Activated T-cell treated with anti-CD3 and anti-CD28 coated beads, Interleukin-2, amount 50 U/mL, for 4 hours (primary cell): ENCODE measurements around the gene CYP2E1. TPM values are rescaled to one million over a fixed set of nuclear protein-coding genes. Genes with fewer than 3 reads are reported as not detected.
"Not testable (repeated sequence)": the region's sequence is repeated elsewhere in the genome, so short reads cannot be mapped to it uniquely, and the experiment has no call there.

ENCODE experiments used
- ATAC-seq, 2 donors: fragments of 200-7000 bp; cut with Tn5 transposase; one replicate each; pipeline ENCODE4 v1.10.0; 2021
- DNase-seq: peaks from one replicate; pipeline ENCODE4 v3.0.0-alpha.2; 2020
- H3K27me3 Mint-ChIP-seq: one replicate; pipeline ENCODE4 v1.8.0; 2021; ENCODE audit warnings: low read depth, mixed read lengths
- H3K36me3 Mint-ChIP-seq: one replicate; pipeline ENCODE4 v1.8.0; 2022; ENCODE audit warnings: mixed read lengths; ENCODE audit not compliant: insufficient read depth
- H3K4me1 Mint-ChIP-seq: one replicate; pipeline ENCODE4 v1.8.0; 2021; ENCODE audit warnings: low read depth, mixed read lengths
- H3K4me3 Mint-ChIP-seq: one replicate; pipeline ENCODE4 v1.8.0; 2021; ENCODE audit warnings: mild to moderate bottlenecking, moderate library complexity, mixed read lengths
- H3K9me3 Mint-ChIP-seq: one replicate; pipeline ENCODE4 v1.8.0; 2021; ENCODE audit warnings: mixed read lengths
- total RNA-seq, 3 donors: library from RNA; stranded (reverse); gene quantifications; one replicate each; pipeline ENCODE4 v1.2.1, GENCODE V29; 2021

The CYP2E1 gene
- total RNA-seq, 3 donors from 2014 or later = 0.69 to 1.1 (median 1.0) TPM

DNA sequence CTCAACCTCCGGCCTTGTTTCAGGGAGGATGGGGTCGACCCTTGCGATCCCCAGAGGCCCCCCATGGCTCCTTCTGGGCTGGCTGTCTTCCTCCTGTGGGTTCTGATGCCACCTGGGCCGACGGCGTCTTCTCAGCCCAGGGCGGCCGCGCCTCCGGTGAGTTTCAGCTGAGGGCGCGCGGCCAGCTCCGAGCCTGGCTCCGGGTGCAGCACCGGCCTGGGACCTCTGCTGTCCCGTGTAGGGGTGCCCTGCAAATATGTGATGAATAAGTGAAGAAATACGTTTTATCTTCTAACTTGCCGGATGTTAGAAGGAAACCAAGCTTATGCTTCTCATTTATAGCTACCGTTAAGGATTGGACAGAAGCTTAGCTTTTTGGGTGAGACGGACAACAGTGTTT is 42.6 kb downstream of the CYP2E1 start:
- DNase-seq, H3K27me3 Mint-ChIP-seq, ATAC-seq, H3K4me3 Mint-ChIP-seq, H3K4me1 Mint-ChIP-seq, H3K36me3 Mint-ChIP-seq: not testable (repeated sequence)
- H3K9me3 Mint-ChIP-seq = peaks cover 15% of the 10 kb centered on the region

DNA sequence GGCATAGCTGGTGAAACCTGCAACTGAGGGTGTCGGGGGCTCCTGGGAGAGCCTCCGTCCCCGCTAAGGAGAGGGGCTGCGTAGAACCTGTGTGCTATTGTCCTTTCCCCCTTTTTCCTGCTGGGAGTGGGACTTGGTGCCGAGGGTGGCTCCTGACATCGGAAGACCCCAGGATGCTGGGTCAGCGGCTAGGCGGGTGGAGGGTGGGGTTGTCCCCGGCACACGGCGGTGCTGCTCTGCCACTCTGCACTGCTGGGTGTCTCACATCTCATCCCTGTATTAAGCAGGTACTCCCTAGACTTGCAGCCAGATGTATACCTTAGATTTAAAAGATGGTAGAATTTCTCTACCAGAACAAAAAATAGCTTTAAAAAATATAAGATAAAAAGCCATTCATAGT is 44.9 kb downstream of the CYP2E1 start:
- H3K36me3 Mint-ChIP-seq, DNase-seq, H3K4me1 Mint-ChIP-seq, H3K4me3 Mint-ChIP-seq, ATAC-seq, H3K27me3 Mint-ChIP-seq: not testable (repeated sequence)
- H3K9me3 Mint-ChIP-seq = peaks cover 15% of the 10 kb centered on the region

DNA sequence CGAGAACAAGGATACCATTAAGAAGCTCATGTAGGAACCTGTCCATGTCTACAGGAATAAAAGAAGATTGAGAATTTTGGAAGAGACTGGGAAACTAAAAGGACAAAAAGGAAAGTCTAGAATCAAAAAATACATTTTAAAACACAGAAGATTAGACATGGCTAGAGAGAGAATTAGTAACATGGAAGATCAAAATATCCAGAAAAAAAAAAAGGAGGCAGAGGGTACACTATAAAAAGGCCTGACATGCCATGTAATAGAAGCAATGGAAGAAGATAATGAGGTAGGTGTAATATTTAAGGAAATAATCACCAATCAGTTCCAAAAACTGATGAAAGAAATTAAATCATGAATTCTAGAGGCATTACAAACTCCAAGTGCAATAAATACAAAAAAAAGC is 46.3 kb downstream of the CYP2E1 start:
- H3K9me3 Mint-ChIP-seq = peaks cover 15% of the 10 kb centered on the region

DNA sequence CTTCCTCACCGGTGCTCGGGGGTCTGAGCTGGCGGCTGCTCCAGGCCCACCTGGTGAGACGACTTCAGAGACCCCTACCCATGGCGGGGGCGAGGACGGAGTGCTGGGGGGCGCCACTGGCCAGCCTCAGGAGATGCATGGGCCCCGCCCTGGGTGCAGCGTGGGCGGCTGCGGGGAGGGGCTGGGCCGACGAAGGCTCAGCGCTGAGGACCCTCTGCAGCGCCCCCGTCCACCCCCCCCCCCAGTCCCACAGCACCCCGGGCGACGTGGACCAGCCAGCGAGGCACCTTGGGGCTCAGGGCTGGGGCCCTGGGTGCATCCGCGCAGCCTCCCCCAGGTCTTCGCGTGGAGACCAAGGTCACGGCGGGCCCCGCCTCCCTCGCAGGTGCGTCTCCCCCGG is 49.9 kb downstream of the CYP2E1 start:
- H3K27me3 Mint-ChIP-seq, DNase-seq, ATAC-seq, H3K4me1 Mint-ChIP-seq, H3K4me3 Mint-ChIP-seq, H3K36me3 Mint-ChIP-seq: not testable (repeated sequence)
- peaks cover 15% of the 10 kb centered on the region for H3K9me3 Mint-ChIP-seq

More for the DNA sequence above, 46.3 kb downstream of the CYP2E1 start:
- H3K36me3 Mint-ChIP-seq, H3K27me3 Mint-ChIP-seq, DNase-seq, ATAC-seq, H3K4me3 Mint-ChIP-seq, H3K4me1 Mint-ChIP-seq: not testable (repeated sequence)

Other genes starting within 250 kb of the CYP2E1 start
- 10 to 100 TPM; 59.6 to 67.9 (median 62.6) TPM for gene TUBGCP2, start 218.5 kb upstream of the CYP2E1 start, total RNA-seq
- gene ZNF511, start 218.4 kb upstream of the CYP2E1 start, total RNA-seq = 100 to 1,000 TPM in 1 of 3 donors, 10 to 100 TPM in 2; 84.4 to 117 (median 97.3) TPM
- gene CALY, start 190.5 kb upstream of the CYP2E1 start, total RNA-seq = not detected
- not detected for gene PRAP1, start 180.0 kb upstream of the CYP2E1 start, total RNA-seq
- 10 to 100 TPM; 40.7 to 47.4 (median 46.6) TPM for gene FUOM, start 169.3 kb upstream of the CYP2E1 start, total RNA-seq
- gene ECHS1, start 154.0 kb upstream of the CYP2E1 start, total RNA-seq = 10 to 100 TPM; 53.1 to 55.6 (median 53.9) TPM
- 1 to 10 TPM; 2.6 to 3.2 (median 2.9) TPM for gene PAOX, start 148.1 kb upstream of the CYP2E1 start, total RNA-seq
- 10 to 100 TPM; 60.3 to 68.1 (median 67.1) TPM for gene MTG1, start 133.2 kb upstream of the CYP2E1 start, total RNA-seq
- gene SPRN, start 102.7 kb upstream of the CYP2E1 start, total RNA-seq = not detected
- 1 to 10 TPM; 1.1 to 1.8 (median 1.8) TPM for gene SCART1, start 73.4 kb upstream of the CYP2E1 start, total RNA-seq
- under 1 TPM; 0.11 to 0.46 (median 0.43) TPM for gene SYCE1, start 38.2 kb downstream of the CYP2E1 start, total RNA-seq
- under 1 TPM in 1 of 3 donors, not detected in 2; 0.30 TPM for gene FRG2B, start 99.4 kb downstream of the CYP2E1 start, total RNA-seq